ENCODE data around the gene HOXA3. TPM values are rescaled to one million over a fixed set of nuclear protein-coding genes. Genes with fewer than 3 reads are reported as not detected.

Gene HOXA3
- total RNA-seq, 1 experiment from 2014 or later = not detected

GRCh38 chr7:27066148-27066547, 86.2 kb downstream of the HOXA3 start:
- H3K18ac ChIP-seq (ENCODE audit: insufficient read length, low read depth, low read length) = no peak overlapping the region
- H3K27ac Mint-ChIP-seq = no peak overlapping the region
- H4K8ac ChIP-seq (replicated peaks; ENCODE audit: insufficient read length, low read depth, low read length) = no peak overlapping the region
- H3K36me3 Mint-ChIP-seq (ENCODE audit: insufficient read depth in 1 of 3, low read depth in 3 of 3) = no peaks in the 10 kb centered on the region
- H4K20me1 ChIP-seq (ENCODE audit: control insufficient read depth, insufficient read depth, insufficient read length) = no peaks in the 10 kb centered on the region
- no peaks in the 10 kb centered on the region for H3K9me3 Mint-ChIP-seq
- no peak overlapping the region for H2BK5ac ChIP-seq (ENCODE audit: insufficient read length, low read length)
- TF ChIP-seq CTCF (conservative IDR thresholded peaks at IDR 0.05) = no peak
- no peak overlapping the region for H4K91ac ChIP-seq (ENCODE audit: insufficient read length, low read depth, low read length)
- no peaks in the 10 kb centered on the region for H3K27me3 ChIP-seq (ENCODE audit: insufficient read depth, low read length)
- no peaks in the 10 kb centered on the region for H3K79me2 ChIP-seq (ENCODE audit: insufficient read depth, low read length)
- DNase-seq = no peak
- no peak overlapping the region for H3K56ac ChIP-seq (ENCODE audit: insufficient read length, low read depth, low read length)
- H3T11ph ChIP-seq (ENCODE audit: low read length) = no peak overlapping the region
- H2BK120ac ChIP-seq (ENCODE audit: low read depth, low read length, poor library complexity, severe bottlenecking) = no peak overlapping the region
- H3K27ac ChIP-seq (ENCODE audit: insufficient read length, low read depth, low read length) = no peak overlapping the region
- no peaks in the 10 kb centered on the region for H3K79me1 ChIP-seq (ENCODE audit: insufficient read depth, low read depth, low read length, poor library complexity, severe bottlenecking)
- no peak overlapping the region for H3K14ac ChIP-seq (ENCODE audit: insufficient read depth, low read length)
- no peaks in the 10 kb centered on the region for H3K4me1 ChIP-seq (ENCODE audit: insufficient read depth, low read length)
- H3K23me2 ChIP-seq (ENCODE audit: insufficient read length, low read depth, low read length, poor library complexity, severe bottlenecking) = no peaks in the 10 kb centered on the region
- H3K23ac ChIP-seq (ENCODE audit: insufficient read length, low read depth, low read length) = no peak overlapping the region
- WGBS (ENCODE audit: extremely low coverage, insufficient read length, low lambda C conversion rate) = no CpG with 5 or more reads among the region's 3 CpGs
- no peak overlapping the region for H2AK5ac ChIP-seq (ENCODE audit: insufficient read length, low read length)
- no peak overlapping the region for H2AFZ ChIP-seq (ENCODE audit: low read length)
- H2BK15ac ChIP-seq (ENCODE audit: low read depth, low read length) = no peak overlapping the region
- no peak overlapping the region for H3K9ac ChIP-seq (ENCODE audit: extremely low read depth, insufficient read length, low read length)
- no peak overlapping the region for H3K4me2 ChIP-seq (ENCODE audit: insufficient read depth, insufficient read length, low read length)
- H3K27me3 Mint-ChIP-seq (ENCODE audit: low read depth) = peaks cover 7% of the 10 kb centered on the region
- H3K9me3 ChIP-seq (ENCODE audit: control insufficient read depth, low read depth, low read length) = no peaks in the 10 kb centered on the region
- H2BK12ac ChIP-seq (ENCODE audit: insufficient read length, low read depth, low read length) = no peak overlapping the region
- H3K4me3 Mint-ChIP-seq = no peak overlapping the region
- no peaks in the 10 kb centered on the region for H3K4me1 Mint-ChIP-seq
- no peak overlapping the region for H4K5ac ChIP-seq (ENCODE audit: insufficient read length, low read depth, low read length)
- no peak overlapping the region for H2BK20ac ChIP-seq (ENCODE audit: low read depth, low read length, poor library complexity, severe bottlenecking)
- no peak overlapping the region for H3K4ac ChIP-seq (ENCODE audit: low read depth, low read length)

Measured in H9 (cell line).